GM21381 (cell line): ENCODE measurements around the gene HKDC1.
"Not testable (repeated sequence)": the region's sequence is repeated elsewhere in the genome, so short reads cannot be mapped to it uniquely, and the experiment has no call there.

Experiments
- ATAC-seq: cut with Tn5 transposase; IDR thresholded peaks from one replicate; pipeline ENCODE4 v1.9.1; 2021; ENCODE audit warnings: mild to moderate bottlenecking, moderate library complexity; ENCODE audit not compliant: unreplicated experiment

HKDC1 gene

GRCh38 chr10:69278446-69278963 is 58.4 kb downstream of the HKDC1 start, which contains the start of gene HK1:
Gene HK1, plus strand, starts transcription at chr10:69278496.
- ATAC-seq: no peak

- no peak for ATAC-seq
Observed at GRCh38 chr10:69279110-69279509, 59.0 kb downstream of the HKDC1 start.

- no peak for ATAC-seq
Observed at GRCh38 chr10:69281507-69282413, 61.6 kb downstream of the HKDC1 start.

GRCh38 chr10:69284402-69284801 is 64.3 kb downstream of the HKDC1 start:
- not testable (repeated sequence) for ATAC-seq

- ATAC-seq: no peak
Observed at GRCh38 chr10:69285699-69286098, 65.6 kb downstream of the HKDC1 start.

GRCh38 chr10:69287181-69287580 is 67.0 kb downstream of the HKDC1 start:
- no peak for ATAC-seq

GRCh38 chr10:69290993-69291392 is 70.9 kb downstream of the HKDC1 start:
- no peak for ATAC-seq

- no peak for ATAC-seq
Observed at GRCh38 chr10:69292459-69292858, 72.3 kb downstream of the HKDC1 start.

- ATAC-seq: no peak
Observed at GRCh38 chr10:69295027-69295636, 75.0 kb downstream of the HKDC1 start.

GRCh38 chr10:69303632-69304051 is 83.5 kb downstream of the HKDC1 start:
- ATAC-seq: no peak

GRCh38 chr10:69306421-69306820 is 86.3 kb downstream of the HKDC1 start:
- no peak for ATAC-seq

GRCh38 chr10:69307434-69307833 is 87.3 kb downstream of the HKDC1 start:
- no peak for ATAC-seq

- not testable (repeated sequence) for ATAC-seq
Observed at GRCh38 chr10:69308304-69308703, 88.2 kb downstream of the HKDC1 start.

GRCh38 chr10:69311309-69311708 is 91.2 kb downstream of the HKDC1 start:
- no peak for ATAC-seq

- no peak for ATAC-seq
Observed at GRCh38 chr10:69312528-69312927, 92.4 kb downstream of the HKDC1 start.

GRCh38 chr10:69315100-69315542 is 95.0 kb downstream of the HKDC1 start:
- no peak for ATAC-seq

- ATAC-seq: no peak
Observed at GRCh38 chr10:69315610-69316312, 95.6 kb downstream of the HKDC1 start.

GRCh38 chr10:69316313-69317059 is 96.4 kb downstream of the HKDC1 start:
- no peak for ATAC-seq
